ENCODE results near the gene ARL15. TPM values are rescaled to one million over a fixed set of nuclear protein-coding genes. Genes with fewer than 3 reads are reported as not detected.

The ARL15 gene
- total and polyA plus RNA-seq, 2 donors (not counting 1 experiment from before 2014, with no cell fraction given), result 5.8 to 20.5 TPM

DNA sequence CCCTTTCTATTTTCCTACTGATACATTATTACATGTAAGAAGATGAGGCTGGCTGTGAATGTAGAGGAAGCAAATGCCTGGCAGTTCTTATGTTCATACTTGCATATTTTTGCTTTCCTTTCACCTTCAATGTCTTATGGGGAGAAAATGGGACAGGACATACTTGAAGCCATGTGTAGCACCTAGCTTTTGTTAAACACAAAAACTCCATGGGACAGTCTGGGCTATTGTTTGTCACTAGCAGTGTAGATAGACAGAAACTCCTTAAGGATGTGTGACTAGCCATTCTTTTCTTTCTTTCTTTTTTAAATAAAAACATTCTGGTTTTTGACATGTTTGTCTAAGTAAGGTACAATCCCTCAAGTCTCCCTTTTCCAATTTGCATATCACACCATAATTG is 122.7 kb downstream of the ARL15 start:
- ChIA-PET CTCF (interaction anchor here (0.5 kb wide), 1 partner anchor 189 kb away, joined by 5 read pairs; no protein-coding TSS in a partner anchor), POLR2A (no interaction called here)
- peaks cover 18% of the 10 kb centered on the region for H4K20me1 ChIP-seq (ENCODE audit: control insufficient read depth, insufficient read depth, low read length, poor library complexity, severe bottlenecking)
- TF ChIP-seq, protein P1, sequence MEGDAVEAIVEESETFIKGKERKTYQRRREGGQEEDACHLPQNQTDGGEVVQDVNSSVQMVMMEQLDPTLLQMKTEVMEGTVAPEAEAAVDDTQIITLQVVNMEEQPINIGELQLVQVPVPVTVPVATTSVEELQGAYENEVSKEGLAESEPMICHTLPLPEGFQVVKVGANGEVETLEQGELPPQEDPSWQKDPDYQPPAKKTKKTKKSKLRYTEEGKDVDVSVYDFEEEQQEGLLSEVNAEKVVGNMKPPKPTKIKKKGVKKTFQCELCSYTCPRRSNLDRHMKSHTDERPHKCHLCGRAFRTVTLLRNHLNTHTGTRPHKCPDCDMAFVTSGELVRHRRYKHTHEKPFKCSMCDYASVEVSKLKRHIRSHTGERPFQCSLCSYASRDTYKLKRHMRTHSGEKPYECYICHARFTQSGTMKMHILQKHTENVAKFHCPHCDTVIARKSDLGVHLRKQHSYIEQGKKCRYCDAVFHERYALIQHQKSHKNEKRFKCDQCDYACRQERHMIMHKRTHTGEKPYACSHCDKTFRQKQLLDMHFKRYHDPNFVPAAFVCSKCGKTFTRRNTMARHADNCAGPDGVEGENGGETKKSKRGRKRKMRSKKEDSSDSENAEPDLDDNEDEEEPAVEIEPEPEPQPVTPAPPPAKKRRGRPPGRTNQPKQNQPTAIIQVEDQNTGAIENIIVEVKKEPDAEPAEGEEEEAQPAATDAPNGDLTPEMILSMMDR (IDR thresholded peaks at IDR 0.05), result no peak
- no peak for TF ChIP-seq EZH2 (IDR thresholded peaks at IDR 0.05; ENCODE audit: borderline replicate concordance, insufficient read depth, low read depth, low read length, poor library complexity, severe bottlenecking)
- no peak for ATAC-seq (ENCODE audit: low read depth)
- H3K4me1 Mint-ChIP-seq, result peaks cover 30% of the 10 kb centered on the region
- no peak overlapping the region for H3K4me2 ChIP-seq (replicated peaks; ENCODE audit: low read depth, low read length, poor library complexity, severe bottlenecking)
- peaks cover 0 to 2% of the 10 kb centered on the region in 2 experiments for H3K36me3 ChIP-seq (replicated peaks in 1 of 2; ENCODE audit: control extremely low read depth in 1 of 2, control insufficient read depth in 1 of 2, extremely low read depth in 1 of 2, insufficient read depth in 2 of 2, low read length in 1 of 2)
- H3K9ac ChIP-seq (ENCODE audit: low read length), result no peak overlapping the region
- H3K9me3 ChIP-seq (ENCODE audit: control extremely low read depth in 1 of 3, control insufficient read depth in 2 of 3, insufficient read depth in 1 of 3, low read length in 2 of 3), result no peaks in the 10 kb centered on the region
- no peaks in the 10 kb centered on the region for H3K27me3 Mint-ChIP-seq
- peaks cover 44% of the 10 kb centered on the region for H3K79me2 ChIP-seq (ENCODE audit: control insufficient read depth, insufficient read depth, low read length)
- no peak overlapping the region for H3K27ac Mint-ChIP-seq
- no peak for DNase-seq
- peaks cover 4 to 9% of the 10 kb centered on the region in 2 donors for H3K4me1 ChIP-seq (ENCODE audit: control insufficient read depth in 2 of 2, insufficient read depth in 2 of 2, low read length in 2 of 2)
- no peak overlapping the region for H3K4me3 ChIP-seq (ENCODE audit: control extremely low read depth in 1 of 5, extremely low read depth in 1 of 5, insufficient read depth in 1 of 5, low read depth in 2 of 5, low read length in 4 of 5)
- H3K27ac ChIP-seq (ENCODE audit: low read length in 2 of 2), result no peak overlapping the region
- H3K4me3 Mint-ChIP-seq, result no peak overlapping the region
- H3K27me3 ChIP-seq (replicated peaks in 1 of 4; ENCODE audit: control extremely low read depth in 1 of 4, control insufficient read depth in 3 of 4, insufficient read depth in 4 of 4, low read length in 3 of 4), result no peaks in the 10 kb centered on the region
- no peaks in the 10 kb centered on the region for H3K9me3 Mint-ChIP-seq (ENCODE audit: insufficient read depth)
- no peak overlapping the region for H2AFZ ChIP-seq (ENCODE audit: insufficient read depth, low read depth, low read length, poor library complexity, severe bottlenecking)
- intact Hi-C loops (cut with micrococcal nuclease), result no loop called here

GRCh38 chr5:54186912-54187445 is 123.4 kb downstream of the ARL15 start:
- Histone ChIP-seq H3K27me3 (replicated peaks in 1 of 4; ENCODE audit: control extremely low read depth in 1 of 4, control insufficient read depth in 3 of 4, insufficient read depth in 4 of 4, low read length in 3 of 4) (no peaks in the 10 kb centered on the region), H3K4me2 (replicated peaks; ENCODE audit: low read depth, low read length, poor library complexity, severe bottlenecking) (no peak overlapping the region), H2AFZ (ENCODE audit: insufficient read depth, low read depth, low read length, poor library complexity, severe bottlenecking) (no peak overlapping the region), H3K4me1 (ENCODE audit: control insufficient read depth in 2 of 2, insufficient read depth in 2 of 2, low read length in 2 of 2) (peaks cover 4 to 9% of the 10 kb centered on the region in 2 donors), H3K27ac (ENCODE audit: low read length in 2 of 2) (no peak overlapping the region), H4K20me1 (ENCODE audit: control insufficient read depth, insufficient read depth, low read length, poor library complexity, severe bottlenecking) (peaks cover 18% of the 10 kb centered on the region), H3K9me3 (ENCODE audit: control extremely low read depth in 1 of 3, control insufficient read depth in 2 of 3, insufficient read depth in 1 of 3, low read length in 2 of 3) (no peaks in the 10 kb centered on the region), H3K36me3 (replicated peaks in 1 of 2; ENCODE audit: control extremely low read depth in 1 of 2, control insufficient read depth in 1 of 2, extremely low read depth in 1 of 2, insufficient read depth in 2 of 2, low read length in 1 of 2) (peaks cover 0 to 2% of the 10 kb centered on the region in 2 experiments), H3K79me2 (ENCODE audit: control insufficient read depth, insufficient read depth, low read length) (peaks cover 37% of the 10 kb centered on the region), H3K9ac (ENCODE audit: low read length) (no peak overlapping the region), H3K4me3 (ENCODE audit: control extremely low read depth in 1 of 5, extremely low read depth in 1 of 5, insufficient read depth in 1 of 5, low read depth in 2 of 5, low read length in 4 of 5) (no peak overlapping the region)
- ChIA-PET CTCF (no interaction called here), POLR2A (no interaction called here)
- no peak overlapping the region for H3K27ac Mint-ChIP-seq
- WGBS (ENCODE audit: insufficient coverage), result no CpG with 5 or more reads among the region's 2 CpGs
- peaks cover 30% of the 10 kb centered on the region for H3K4me1 Mint-ChIP-seq
- intact Hi-C loops (cut with micrococcal nuclease), result no loop called here
- ATAC-seq (ENCODE audit: low read depth) (no peak), DNase-seq (no peak)
- no peaks in the 10 kb centered on the region for H3K27me3 Mint-ChIP-seq
- no peaks in the 10 kb centered on the region for H3K9me3 Mint-ChIP-seq (ENCODE audit: insufficient read depth)
- TF ChIP-seq EZH2 (IDR thresholded peaks at IDR 0.05; ENCODE audit: borderline replicate concordance, insufficient read depth, low read depth, low read length, poor library complexity, severe bottlenecking), result no peak
- no peak overlapping the region for H3K4me3 Mint-ChIP-seq

Data from B cell (primary cell).